Osteoblast (primary cell): ENCODE results near the gene PDE4DIP. TPM values are rescaled to one million over a fixed set of nuclear protein-coding genes. Genes with fewer than 3 reads are reported as not detected.
A peak's percentile ranks its signal among the peaks of the same experiment; 100 is the strongest.
"Not testable (repeated sequence)": the region's sequence is repeated elsewhere in the genome, so short reads cannot be mapped to it uniquely, and the experiment has no call there.

ENCODE experiments used
- DNase-seq: peaks from one replicate; pipeline ENCODE4 v3.0.0; 2011; ENCODE audit warnings: low spot score, mixed read lengths; ENCODE audit not compliant: insufficient read length; ENCODE audit errors: missing footprints
- H2AFZ ChIP-seq: 2 replicates; pipeline ENCODE4 v1.6.0; 2011; ENCODE audit warnings: mild to moderate bottlenecking, low read length
- H3K27ac ChIP-seq: 2 replicates; pipeline ENCODE4 v1.5.1; 2011; ENCODE audit warnings: mild to moderate bottlenecking, low read depth, low read length, moderate library complexity
- H3K27me3 ChIP-seq: 2 replicates; pipeline ENCODE4 v1.6.0; 2012; ENCODE audit warnings: mild to moderate bottlenecking, control low read depth, inconsistent platforms, low read length, moderate library complexity; ENCODE audit not compliant: insufficient read depth
- H3K36me3 ChIP-seq: 2 replicates; pipeline ENCODE4 v1.5.1; 2011; ENCODE audit warnings: mild to moderate bottlenecking, low read length, control low read depth, moderate library complexity; ENCODE audit not compliant: insufficient read depth
- H3K4me1 ChIP-seq: 2 replicates; pipeline ENCODE4 v1.5.1; 2011; ENCODE audit warnings: mild to moderate bottlenecking, low read length, control low read depth, moderate library complexity; ENCODE audit not compliant: insufficient read depth
- H3K4me2 ChIP-seq: 2 replicates; pipeline ENCODE4 v1.6.0; 2011; ENCODE audit warnings: mild to moderate bottlenecking, low read length; ENCODE audit not compliant: insufficient read depth
- H3K4me3 ChIP-seq: fragments of 200-600 bp; sonication (generic); 3 replicates; pipeline ENCODE4 v1.5.1; 2012; ENCODE audit warnings: mild to moderate bottlenecking, low read length, inconsistent platforms; ENCODE audit not compliant: insufficient read depth
- H3K79me2 ChIP-seq: 2 replicates; pipeline ENCODE4 v1.6.0; 2012; ENCODE audit warnings: mild to moderate bottlenecking, low read length, control low read depth, inconsistent platforms; ENCODE audit not compliant: insufficient read depth
- H3K9me3 ChIP-seq: 2 replicates; pipeline ENCODE4 v1.5.1; 2011; ENCODE audit warnings: low read depth, low read length, control low read depth
- H4K20me1 ChIP-seq: 2 replicates; pipeline ENCODE4 v1.6.0; 2012; ENCODE audit warnings: mild to moderate bottlenecking, low read length, control low read depth; ENCODE audit not compliant: insufficient read depth
- total RNA-seq: library from RNA; depleted of rRNA; stranded (reverse); fragments of >200 nt; gene quantifications from 2 replicates; pipeline ENCODE4 v1.2.3, GENCODE V29; 2012

Gene PDE4DIP
- total RNA-seq, 1 donor: 203 TPM

- not testable (repeated sequence) for H3K4me2 ChIP-seq, H3K4me3 ChIP-seq, H2AFZ ChIP-seq, H3K79me2 ChIP-seq, H3K4me1 ChIP-seq, H3K27ac ChIP-seq, H3K9me3 ChIP-seq, H3K36me3 ChIP-seq, H3K27me3 ChIP-seq, DNase-seq, H4K20me1 ChIP-seq
Measured at GRCh38 chr1:148923798-148924197, 79.6 kb downstream of the PDE4DIP start.

GRCh38 chr1:148927645-148928044 lies 83.4 kb downstream of the PDE4DIP start:
- H3K4me3 ChIP-seq, H3K4me1 ChIP-seq, H2AFZ ChIP-seq, DNase-seq, H3K9me3 ChIP-seq, H3K4me2 ChIP-seq, H3K79me2 ChIP-seq, H3K27ac ChIP-seq, H3K36me3 ChIP-seq, H4K20me1 ChIP-seq, H3K27me3 ChIP-seq: not testable (repeated sequence)

- not testable (repeated sequence) for H3K79me2 ChIP-seq, H3K4me2 ChIP-seq, H3K27me3 ChIP-seq, H3K4me3 ChIP-seq, H3K36me3 ChIP-seq, H2AFZ ChIP-seq, H3K4me1 ChIP-seq, H3K9me3 ChIP-seq, H3K27ac ChIP-seq, H4K20me1 ChIP-seq
- DNase-seq: peak; percentile 32
Measured at GRCh38 chr1:148929253-148929652, 85.0 kb downstream of the PDE4DIP start.

GRCh38 chr1:148935381-148936002 lies 91.3 kb downstream of the PDE4DIP start:
- not testable (repeated sequence) for H3K27ac ChIP-seq

GRCh38 chr1:148942906-148943305 lies 98.7 kb downstream of the PDE4DIP start:
- not testable (repeated sequence) for H3K36me3 ChIP-seq, H3K4me2 ChIP-seq, H3K79me2 ChIP-seq, H3K4me1 ChIP-seq, DNase-seq, H3K4me3 ChIP-seq, H3K27ac ChIP-seq, H3K9me3 ChIP-seq, H2AFZ ChIP-seq, H4K20me1 ChIP-seq, H3K27me3 ChIP-seq

More at GRCh38 chr1:148935381-148936002, 91.3 kb downstream of the PDE4DIP start:
- not testable (repeated sequence) for H3K27me3 ChIP-seq, DNase-seq, H3K4me1 ChIP-seq, H2AFZ ChIP-seq, H3K4me3 ChIP-seq, H3K36me3 ChIP-seq, H3K79me2 ChIP-seq, H3K4me2 ChIP-seq, H4K20me1 ChIP-seq, H3K9me3 ChIP-seq

- not testable (repeated sequence) for H3K36me3 ChIP-seq, H3K79me2 ChIP-seq, H2AFZ ChIP-seq, H3K27me3 ChIP-seq, H3K9me3 ChIP-seq, H3K4me2 ChIP-seq, H4K20me1 ChIP-seq, DNase-seq, H3K4me1 ChIP-seq, H3K4me3 ChIP-seq, H3K27ac ChIP-seq
Measured at GRCh38 chr1:148945130-148945529, 100.9 kb downstream of the PDE4DIP start.

GRCh38 chr1:148948768-148949167 lies 104.5 kb downstream of the PDE4DIP start:
- not testable (repeated sequence) for H2AFZ ChIP-seq, H3K9me3 ChIP-seq, H3K4me3 ChIP-seq, H3K4me2 ChIP-seq, H3K27ac ChIP-seq, DNase-seq, H3K36me3 ChIP-seq, H3K79me2 ChIP-seq, H4K20me1 ChIP-seq, H3K27me3 ChIP-seq, H3K4me1 ChIP-seq

GRCh38 chr1:148951336-148952227 lies 107.4 kb downstream of the PDE4DIP start:
- not testable (repeated sequence) for H3K9me3 ChIP-seq, DNase-seq, H3K36me3 ChIP-seq, H2AFZ ChIP-seq, H3K4me1 ChIP-seq, H3K27me3 ChIP-seq, H4K20me1 ChIP-seq
- Histone ChIP-seq H3K27ac (peak overlapping the region; percentile 73), H3K4me3 (peak overlapping the region; percentile 70), H3K79me2 (peaks cover 20% of the 10 kb centered on the region), H3K4me2 (peak overlapping the region; percentile 80)
